Right lobe of liver (tissue), 6 donors: ENCODE results near the gene MUC4. TPM values are rescaled to one million over a fixed set of nuclear protein-coding genes. Genes with fewer than 3 reads are reported as not detected.
"Not testable (repeated sequence)": the region's sequence is repeated elsewhere in the genome, so short reads cannot be mapped to it uniquely, and the experiment has no call there.

Experiments used
- ATAC-seq, 4 donors: fragments of 200-7000 bp; cut with Tn5 transposase; one replicate each; pipeline ENCODE4 v1.9.1; 2020; ENCODE audit warnings: mild to moderate bottlenecking in 4 of 4, moderate library complexity in 4 of 4
- DNase-seq, 3 donors: peaks; one replicate each; pipeline ENCODE4 v3.0.0-alpha.2; 2020
- H3K27ac ChIP-seq, 3 donors: fragments of 200-600 bp; one replicate each; pipeline ENCODE4 v1.8.0; 2022
- H3K27me3 ChIP-seq, 2 donors: fragments of 200-600 bp; one replicate each; pipeline ENCODE4 v1.8.0; 2022
- H3K36me3 ChIP-seq, 4 donors: fragments of 200-600 bp; sonication (generic) in 1 of 4; one replicate each; pipeline versions ENCODE4 v1.5.1 to v1.8.0; 2017 to 2022; ENCODE audit warnings: control low read depth in 1 of 4
- H3K4me1 ChIP-seq, 4 donors: fragments of 200-600 bp; sonication (generic) in 1 of 4; one replicate each; pipeline versions ENCODE4 v1.5.1 to v1.8.0; 2017 to 2022; ENCODE audit warnings: control low read depth in 1 of 4
- H3K4me3 ChIP-seq, 3 donors: fragments of 200-600 bp; one replicate each; pipeline ENCODE4 v1.8.0; 2022
- H3K9me3 ChIP-seq, 4 donors: fragments of 200-600 bp; sonication (generic) in 1 of 4; one replicate each; pipeline versions ENCODE4 v1.5.1 to v1.8.0; 2017 to 2022; ENCODE audit warnings: control low read depth in 1 of 4
- POLR2A ChIP-seq: fragments of 450-650 bp; IDR thresholded peaks from one replicate; pipeline ENCODE4 v1.6.1; 2017; ENCODE audit warnings: antibody characterized with exemption, mild to moderate bottlenecking
- WGBS: methylation state at CpG from one replicate; pipeline ENCODE4 v1.1.6; 2018; ENCODE audit warnings: low coverage, low lambda C conversion rate; ENCODE audit not compliant: insufficient coverage; ENCODE audit errors: missing lambda C conversion rate; 5-methylcytosine and 5-hydroxymethylcytosine counted together
- intact Hi-C, 2 donors: fragments of 100-400 bp; cut with DNase I; formaldehyde crosslinking; loops; one replicate each; pipeline versions ENCODE4 v1.11.2 to v1.14.1; 2022
- total RNA-seq, 6 experiments: library from RNA; depleted of rRNA in 2 of 6; stranded (reverse); fragments of >200 nt in 2 of 6; fragmentation: NEBNext Ultra II Directional in 3 of 6; extraction: Animal tissue kit (Norgen Biotek cat#: 25700) in 3 of 6; gene quantifications; one replicate each; pipeline versions ENCODE4 v1.1.0 to v1.2.4, GENCODE V29; 2016 to 2023
- TF ChIP-seq, protein P1 (sequence below), 4 donors: fragments of 200-600 bp in 3 of 4; fragments of 450-650 bp in 1 of 4; IDR thresholded peaks; one replicate each; pipeline versions ENCODE4 v1.5.1 to v1.8.0; 2016 to 2022; ENCODE audit warnings: antibody characterized with exemption in 4 of 4, mild to moderate bottlenecking in 2 of 4
- donor health status: DM: no; HTN: yes; CAD: no.
- donor health status: DM: no; HTN: no; CAD: no.
- donor health status: DM: no; HTN: no; CAD: no.
- donor health status: DM: no; HTN: yes; CAD: no.
- donor health status: DM: no; HTN: yes; CAD: no.

MUC4 gene
- total RNA-seq, 6 experiments from 2014 or later = 0.07 to 0.20 TPM; not detected in 4

DNA sequence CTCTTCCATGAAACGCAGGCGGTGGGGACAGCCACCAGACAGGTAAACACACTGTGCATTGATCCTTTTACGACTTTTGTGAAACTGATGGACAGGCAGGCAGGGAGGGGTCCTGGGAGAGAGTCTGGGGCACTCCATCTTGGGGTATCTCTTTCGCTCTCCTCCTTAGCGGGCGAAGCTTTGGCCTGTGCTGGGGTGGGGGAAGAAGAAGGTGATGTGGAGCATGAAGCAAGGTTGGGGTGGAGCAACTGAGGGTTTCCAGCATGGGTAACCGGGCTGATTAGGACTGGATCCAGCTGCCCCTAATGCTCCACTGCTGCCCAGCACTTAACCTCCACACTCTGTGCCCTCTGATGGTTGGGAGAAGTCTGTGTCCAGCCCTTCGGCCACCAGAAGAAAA, 65.4 kb downstream of the MUC4 start:
- H3K4me1 ChIP-seq = no peaks in the 10 kb centered on the region
- no peaks in the 10 kb centered on the region for H3K36me3 ChIP-seq
- H3K27me3 ChIP-seq = no peaks in the 10 kb centered on the region
- 80% methylated on average over 1 of the region's 8 CpGs for WGBS
- intact Hi-C loops = no loop called here
- ATAC-seq (no peak), DNase-seq (peak in 2 of 3 donors; percentile 13 to 18)
- no peaks in the 10 kb centered on the region for H3K9me3 ChIP-seq
- no peak overlapping the region for H3K4me3 ChIP-seq
- H3K27ac ChIP-seq = no peak overlapping the region
- TF ChIP-seq POLR2A = no peak
- TF ChIP-seq, protein P1, sequence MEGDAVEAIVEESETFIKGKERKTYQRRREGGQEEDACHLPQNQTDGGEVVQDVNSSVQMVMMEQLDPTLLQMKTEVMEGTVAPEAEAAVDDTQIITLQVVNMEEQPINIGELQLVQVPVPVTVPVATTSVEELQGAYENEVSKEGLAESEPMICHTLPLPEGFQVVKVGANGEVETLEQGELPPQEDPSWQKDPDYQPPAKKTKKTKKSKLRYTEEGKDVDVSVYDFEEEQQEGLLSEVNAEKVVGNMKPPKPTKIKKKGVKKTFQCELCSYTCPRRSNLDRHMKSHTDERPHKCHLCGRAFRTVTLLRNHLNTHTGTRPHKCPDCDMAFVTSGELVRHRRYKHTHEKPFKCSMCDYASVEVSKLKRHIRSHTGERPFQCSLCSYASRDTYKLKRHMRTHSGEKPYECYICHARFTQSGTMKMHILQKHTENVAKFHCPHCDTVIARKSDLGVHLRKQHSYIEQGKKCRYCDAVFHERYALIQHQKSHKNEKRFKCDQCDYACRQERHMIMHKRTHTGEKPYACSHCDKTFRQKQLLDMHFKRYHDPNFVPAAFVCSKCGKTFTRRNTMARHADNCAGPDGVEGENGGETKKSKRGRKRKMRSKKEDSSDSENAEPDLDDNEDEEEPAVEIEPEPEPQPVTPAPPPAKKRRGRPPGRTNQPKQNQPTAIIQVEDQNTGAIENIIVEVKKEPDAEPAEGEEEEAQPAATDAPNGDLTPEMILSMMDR (IDR thresholded peaks at IDR 0.05) = no peak

DNA sequence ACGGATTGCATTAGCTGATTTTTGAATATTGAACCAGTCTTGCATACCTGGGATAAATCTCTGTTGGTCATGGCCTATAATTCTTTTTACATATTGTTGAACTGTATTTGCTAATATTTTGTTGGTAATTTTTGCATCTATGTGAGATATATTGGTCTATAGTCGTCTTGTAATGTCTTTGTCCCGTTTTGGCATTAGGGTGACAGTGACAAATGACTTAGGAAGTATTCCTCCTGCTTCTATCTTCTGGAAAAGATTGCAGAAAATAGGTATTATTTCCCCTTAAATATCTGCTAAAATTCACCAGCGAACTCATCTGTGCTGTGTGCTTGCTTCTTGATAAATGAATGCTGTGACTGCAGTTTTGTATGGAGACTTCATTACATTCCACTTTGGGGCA, 67.3 kb downstream of the MUC4 start:
- no peak overlapping the region for H3K27ac ChIP-seq
- TF ChIP-seq, protein P1 (IDR thresholded peaks at IDR 0.05) = no peak
- TF ChIP-seq POLR2A = no peak

DNA sequence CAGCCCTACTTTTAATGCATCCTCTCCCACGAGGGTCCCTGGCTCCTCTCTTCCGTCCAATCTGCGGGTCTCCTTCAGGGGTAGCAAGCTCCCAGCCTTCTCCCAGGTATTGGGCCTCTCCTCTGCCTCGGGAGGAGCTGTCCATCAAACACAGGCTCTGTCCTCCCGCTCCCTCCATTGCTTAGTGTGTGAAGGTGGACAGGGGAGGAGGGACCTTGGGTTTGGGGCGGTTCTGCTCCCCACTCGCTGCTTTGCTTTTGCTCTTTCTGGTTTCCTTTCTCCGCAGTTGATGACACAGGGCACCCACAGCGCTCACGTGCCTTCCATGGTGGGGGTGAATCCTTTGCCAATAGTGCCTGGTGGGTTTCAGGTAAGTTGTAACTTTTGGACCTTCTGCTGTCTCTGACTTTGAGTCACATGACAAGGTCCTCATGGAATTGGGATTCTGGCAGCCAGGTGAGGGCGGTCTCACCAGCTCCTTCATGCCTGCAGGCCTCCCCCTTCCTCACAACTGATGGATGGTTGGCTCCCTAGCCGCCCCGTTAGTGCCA, 72.1 kb downstream of the MUC4 start:
- 70% methylated on average over 5 of the region's 13 CpGs for WGBS
- Histone ChIP-seq H3K36me3 (peaks cover 0 to 22% (median 10%) of the 10 kb centered on the region in 4 donors), H3K27me3 (no peaks in the 10 kb centered on the region), H3K27ac (no peak overlapping the region), H3K4me3 (no peak overlapping the region), H3K9me3 (no peaks in the 10 kb centered on the region), H3K4me1 (no peaks in the 10 kb centered on the region)
- ATAC-seq (peak in 2 of 4 donors; percentile 15 to 27), DNase-seq (peak; percentile 14 to 40 (median 33))
- intact Hi-C loops = no loop called here
- TF ChIP-seq, protein P1 (IDR thresholded peaks at IDR 0.05) = no peak
- TF ChIP-seq POLR2A = no peak

More for the DNA sequence above, 67.3 kb downstream of the MUC4 start:
- 83% methylated on average over 4 of the region's 4 CpGs for WGBS
- Histone ChIP-seq H3K27me3 (no peaks in the 10 kb centered on the region), H3K9me3 (no peaks in the 10 kb centered on the region), H3K4me3 (no peak overlapping the region), H3K36me3 (no peaks in the 10 kb centered on the region), H3K4me1 (no peaks in the 10 kb centered on the region)
- intact Hi-C loops = no loop called here
- DNase-seq (no peak), ATAC-seq (no peak)

- Histone ChIP-seq H3K9me3 (no peaks in the 10 kb centered on the region), H3K4me3 (no peak overlapping the region), H3K27ac (no peak overlapping the region), H3K4me1 (no peaks in the 10 kb centered on the region), H3K36me3 (peaks cover under 1 to 30% (median 13%) of the 10 kb centered on the region in 4 donors), H3K27me3 (no peaks in the 10 kb centered on the region)
- ATAC-seq (peak in 1 of 4 donors; percentile 8), DNase-seq (peak; percentile 11 to 24 (median 20))
- no peak for TF ChIP-seq POLR2A
- TF ChIP-seq, protein P1 (IDR thresholded peaks at IDR 0.05) = no peak
- 86% methylated on average over 13 of the region's 14 CpGs for WGBS
- intact Hi-C loops = no loop called here
Measured at GRCh38 chr3:195738274-195739044, 73.3 kb downstream of the MUC4 start.

GRCh38 chr3:195737782-195738181, 73.9 kb downstream of the MUC4 start:
- peaks cover 4 to 37% (median 16%) of the 10 kb centered on the region in 4 donors for H3K36me3 ChIP-seq
- H3K4me1 ChIP-seq, H3K4me3 ChIP-seq, H3K27ac ChIP-seq, ATAC-seq, intact Hi-C loops, H3K27me3 ChIP-seq, H3K9me3 ChIP-seq: not testable (repeated sequence)
- DNase-seq = peak; percentile 10 to 31 (median 12)
- 62% methylated on average over 6 of the region's 6 CpGs for WGBS
